Measurements from ENCODE around the gene SERTAD2. TPM values are rescaled to one million over a fixed set of nuclear protein-coding genes. Genes with fewer than 3 reads are reported as not detected.

SERTAD2 gene
- total RNA-seq, 2 experiments from 2014 or later: 50.5 to 54.1 TPM

DNA sequence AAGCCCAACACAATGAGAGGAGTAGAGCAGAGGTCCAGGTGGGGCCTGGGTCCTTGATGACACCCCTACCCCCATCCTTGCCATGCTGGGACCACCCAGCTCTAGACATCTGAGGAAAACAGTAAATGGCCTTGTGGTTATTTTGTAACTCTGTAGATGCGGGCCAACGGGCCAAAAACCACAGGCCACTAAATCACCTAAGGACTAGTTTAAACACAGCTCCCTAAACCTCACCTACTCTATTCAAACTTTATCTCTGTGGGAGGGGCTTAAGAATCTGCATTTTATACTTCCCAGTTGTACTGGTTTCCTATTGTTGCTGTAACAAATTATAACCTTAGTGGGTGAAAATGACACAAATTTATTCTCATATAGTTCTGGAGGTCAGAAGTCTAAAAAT, 19.0 kb upstream of the SERTAD2 start:
- ATAC-seq (ENCODE audit: poor library complexity) (no peak), DNase-seq (no peak)
- ChIA-PET POLR2A (interaction anchor here (4.9 kb wide), 1 partner anchor 19 kb away, joined by 45 read pairs; the partner anchor contains the start of gene SERTAD2), CTCF (interaction anchor here (1.0 kb wide), 1 partner anchor 27 kb away, joined by 6 read pairs; no protein-coding TSS in a partner anchor)
- intact Hi-C loops (cut with DNase I, micrococcal nuclease): no loop called here
- Histone ChIP-seq H3K27me3 (ENCODE audit: control insufficient read depth in 1 of 2, insufficient read depth in 2 of 2, low read length in 2 of 2) (no peaks in the 10 kb centered on the region), H3K36me3 (ENCODE audit: insufficient read depth, low read length) (no peaks in the 10 kb centered on the region), H3K9me3 (ENCODE audit: control insufficient read depth in 1 of 2, insufficient read depth in 1 of 2, low read length in 2 of 2) (no peaks in the 10 kb centered on the region), H3K27ac (ENCODE audit: low read depth in 1 of 2, low read length in 2 of 2) (no peak overlapping the region), H3K4me3 (ENCODE audit: low read length) (no peak overlapping the region), H3K4me1 (ENCODE audit: insufficient read depth, low read length) (peaks cover 12% of the 10 kb centered on the region)
- no peak overlapping the region for H3K27ac Mint-ChIP-seq
- peaks cover 29% of the 10 kb centered on the region for H3K4me1 Mint-ChIP-seq (ENCODE audit: low read depth)
- TF ChIP-seq, protein P1, sequence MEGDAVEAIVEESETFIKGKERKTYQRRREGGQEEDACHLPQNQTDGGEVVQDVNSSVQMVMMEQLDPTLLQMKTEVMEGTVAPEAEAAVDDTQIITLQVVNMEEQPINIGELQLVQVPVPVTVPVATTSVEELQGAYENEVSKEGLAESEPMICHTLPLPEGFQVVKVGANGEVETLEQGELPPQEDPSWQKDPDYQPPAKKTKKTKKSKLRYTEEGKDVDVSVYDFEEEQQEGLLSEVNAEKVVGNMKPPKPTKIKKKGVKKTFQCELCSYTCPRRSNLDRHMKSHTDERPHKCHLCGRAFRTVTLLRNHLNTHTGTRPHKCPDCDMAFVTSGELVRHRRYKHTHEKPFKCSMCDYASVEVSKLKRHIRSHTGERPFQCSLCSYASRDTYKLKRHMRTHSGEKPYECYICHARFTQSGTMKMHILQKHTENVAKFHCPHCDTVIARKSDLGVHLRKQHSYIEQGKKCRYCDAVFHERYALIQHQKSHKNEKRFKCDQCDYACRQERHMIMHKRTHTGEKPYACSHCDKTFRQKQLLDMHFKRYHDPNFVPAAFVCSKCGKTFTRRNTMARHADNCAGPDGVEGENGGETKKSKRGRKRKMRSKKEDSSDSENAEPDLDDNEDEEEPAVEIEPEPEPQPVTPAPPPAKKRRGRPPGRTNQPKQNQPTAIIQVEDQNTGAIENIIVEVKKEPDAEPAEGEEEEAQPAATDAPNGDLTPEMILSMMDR (IDR thresholded peaks at IDR 0.05): no peak
- no peaks in the 10 kb centered on the region for H3K36me3 Mint-ChIP-seq (ENCODE audit: low read depth)
- H3K4me3 Mint-ChIP-seq: no peak overlapping the region
- H3K27me3 Mint-ChIP-seq: no peaks in the 10 kb centered on the region
- no peaks in the 10 kb centered on the region for H3K9me3 Mint-ChIP-seq

DNA sequence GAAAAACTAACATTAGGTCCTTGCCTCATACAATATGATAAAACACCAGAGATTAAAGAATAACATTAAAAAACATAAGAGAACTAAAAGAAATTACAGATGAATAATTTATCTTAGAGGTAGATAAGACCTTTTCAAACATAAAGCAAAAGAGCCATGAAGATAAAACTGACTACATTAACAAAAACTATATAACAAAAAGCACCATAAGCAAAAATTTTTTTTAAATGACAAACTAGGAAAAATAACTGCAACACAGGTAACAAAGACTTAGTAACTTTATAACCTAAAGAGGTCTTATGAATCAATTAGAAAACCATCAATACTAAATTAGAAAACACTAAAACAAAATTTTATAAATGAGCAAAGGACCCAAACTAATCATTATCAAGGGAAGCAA, 16.3 kb upstream of the SERTAD2 start:
- H3K27ac ChIP-seq (ENCODE audit: low read depth in 1 of 2, low read length in 2 of 2): no peak overlapping the region
- no peak overlapping the region for H3K4me3 Mint-ChIP-seq
- H3K4me3 ChIP-seq (ENCODE audit: low read length): no peak overlapping the region
- H3K36me3 ChIP-seq (ENCODE audit: insufficient read depth, low read length): no peaks in the 10 kb centered on the region
- DNase-seq: no peak
- H3K36me3 Mint-ChIP-seq (ENCODE audit: low read depth): no peaks in the 10 kb centered on the region
- no peak for ATAC-seq (ENCODE audit: poor library complexity)
- H3K27me3 Mint-ChIP-seq: no peaks in the 10 kb centered on the region
- POLR2A ChIA-PET: interaction anchor here (1.2 kb wide), 1 partner anchor 81 kb away, joined by 3 read pairs; no protein-coding TSS in a partner anchor
- H3K27me3 ChIP-seq (ENCODE audit: control insufficient read depth in 1 of 2, insufficient read depth in 2 of 2, low read length in 2 of 2): no peaks in the 10 kb centered on the region
- H3K4me1 Mint-ChIP-seq (ENCODE audit: low read depth): peaks cover 16% of the 10 kb centered on the region
- H3K27ac Mint-ChIP-seq: no peak overlapping the region
- TF ChIP-seq, protein P1 (IDR thresholded peaks at IDR 0.05): no peak
- H3K9me3 ChIP-seq (ENCODE audit: control insufficient read depth in 1 of 2, insufficient read depth in 1 of 2, low read length in 2 of 2): no peaks in the 10 kb centered on the region
- CTCF ChIA-PET: no interaction called here
- intact Hi-C loops (cut with DNase I, micrococcal nuclease): no loop called here
- H3K9me3 Mint-ChIP-seq: no peaks in the 10 kb centered on the region
- peaks cover 27% of the 10 kb centered on the region for H3K4me1 ChIP-seq (ENCODE audit: insufficient read depth, low read length)

DNA sequence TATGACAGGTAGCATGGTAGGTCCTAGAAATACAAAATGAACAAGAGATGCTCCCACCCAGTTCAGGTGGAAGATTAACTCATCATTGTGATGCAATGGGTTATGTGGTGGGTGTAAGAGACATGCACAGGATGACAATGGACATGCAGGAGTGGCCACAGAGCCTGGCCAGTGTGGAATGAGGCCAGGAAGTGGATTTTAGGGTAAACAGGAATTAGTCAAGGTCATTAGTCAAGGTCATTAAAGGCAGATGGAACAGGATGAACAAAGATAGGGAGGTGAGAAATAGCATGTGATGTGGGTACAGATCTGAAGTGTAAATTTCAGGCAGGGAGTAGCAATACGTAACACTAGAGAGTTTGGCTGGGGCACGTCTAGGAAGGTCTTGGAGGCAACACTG, 15.6 kb upstream of the SERTAD2 start:
- Histone ChIP-seq H3K27me3 (ENCODE audit: control insufficient read depth in 1 of 2, insufficient read depth in 2 of 2, low read length in 2 of 2) (no peaks in the 10 kb centered on the region), H3K4me3 (ENCODE audit: low read length) (no peak overlapping the region), H3K36me3 (ENCODE audit: insufficient read depth, low read length) (no peaks in the 10 kb centered on the region), H3K9me3 (ENCODE audit: control insufficient read depth in 1 of 2, insufficient read depth in 1 of 2, low read length in 2 of 2) (no peaks in the 10 kb centered on the region), H3K4me1 (ENCODE audit: insufficient read depth, low read length) (peaks cover 32% of the 10 kb centered on the region), H3K27ac (ENCODE audit: low read depth in 1 of 2, low read length in 2 of 2) (no peak overlapping the region)
- H3K4me1 Mint-ChIP-seq (ENCODE audit: low read depth): peaks cover 19% of the 10 kb centered on the region
- no peak for ATAC-seq (ENCODE audit: poor library complexity)
- ChIA-PET POLR2A (no interaction called here), CTCF (no interaction called here)
- DNase-seq: no peak
- TF ChIP-seq, protein P1 (IDR thresholded peaks at IDR 0.05): no peak
- H3K4me3 Mint-ChIP-seq: no peak overlapping the region
- H3K9me3 Mint-ChIP-seq: no peaks in the 10 kb centered on the region
- H3K36me3 Mint-ChIP-seq (ENCODE audit: low read depth): no peaks in the 10 kb centered on the region
- H3K27ac Mint-ChIP-seq: no peak overlapping the region
- H3K27me3 Mint-ChIP-seq: no peaks in the 10 kb centered on the region
- intact Hi-C loops (cut with DNase I, micrococcal nuclease): no loop called here
